ENCODE results near the gene MED27. TPM values are rescaled to one million over a fixed set of nuclear protein-coding genes. Genes with fewer than 3 reads are reported as not detected.

The MED27 gene
- total and polyA plus RNA-seq, 2 of the 13 experiments (the other 11 are each of a cell fraction or from before 2014, with no cell fraction given), result 16.9 to 19.0 TPM

GRCh38 chr9:132114102-132114707, 34.5 kb upstream of the MED27 start (continued):
- TF ChIP-seq STAT6 (CRISPR knock-in tag; IDR thresholded peaks at IDR 0.05; ENCODE audit: borderline replicate concordance) (no peak), THAP11 (CRISPR knock-in tag; IDR thresholded peaks at IDR 0.05) (peak; percentile 82), SAFB2 (CRISPR knock-in tag; IDR thresholded peaks at IDR 0.05; ENCODE audit: borderline replicate concordance, low read depth) (no peak), GFI1 (CRISPR knock-in tag; IDR thresholded peaks at IDR 0.05; ENCODE audit: borderline replicate concordance) (no peak), SNAPC2 (CRISPR knock-in tag; IDR thresholded peaks at IDR 0.05) (peak; percentile 84; the same call in 1 of the 2 replicates), ZNF10 (CRISPR knock-in tag; IDR thresholded peaks at IDR 0.05; ENCODE audit: borderline replicate concordance, low read depth) (no peak), ZSCAN30 (CRISPR knock-in tag; IDR thresholded peaks at IDR 0.05) (peak; percentile 80; the same call in 1 of the 2 replicates), ZNF282 (IDR thresholded peaks at IDR 0.05; ENCODE audit: partially characterized antibody) (no peak), MAFK (conservative IDR thresholded peaks at IDR 0.05 in 1 of 2, IDR thresholded peaks at IDR 0.05 in 1 of 2; ENCODE audit: low read length in 2 of 2) (no peak), HMGXB3 (CRISPR knock-in tag; IDR thresholded peaks at IDR 0.05; ENCODE audit: borderline replicate concordance) (peak; percentile 97), MTF2 (CRISPR knock-in tag; IDR thresholded peaks at IDR 0.05; ENCODE audit: borderline replicate concordance) (peak; percentile 51; the same call in 1 of the 2 replicates), KLF12 (CRISPR knock-in tag; IDR thresholded peaks at IDR 0.05; ENCODE audit: borderline replicate concordance) (peak; percentile 96), ZHX2 (IDR thresholded peaks at IDR 0.05; ENCODE audit: low read depth) (no peak), ZHX2 (CRISPR knock-in tag; IDR thresholded peaks at IDR 0.05; ENCODE audit: borderline replicate concordance) (peak; percentile 98)
